NCI-H1105 treated with DMSO at 0.1 percent for 48 hours (cell line): ENCODE data around the gene BAZ2B.
A peak's percentile ranks its signal among the peaks of the same experiment; 100 is the strongest.
"Not testable (repeated sequence)": the region's sequence is repeated elsewhere in the genome, so short reads cannot be mapped to it uniquely, and the experiment has no call there.

Source experiments
- DNase-seq: peaks from one replicate; lab custom pipeline; 2025; lab: John Stamatoyannopoulos, UW

BAZ2B gene

DNA sequence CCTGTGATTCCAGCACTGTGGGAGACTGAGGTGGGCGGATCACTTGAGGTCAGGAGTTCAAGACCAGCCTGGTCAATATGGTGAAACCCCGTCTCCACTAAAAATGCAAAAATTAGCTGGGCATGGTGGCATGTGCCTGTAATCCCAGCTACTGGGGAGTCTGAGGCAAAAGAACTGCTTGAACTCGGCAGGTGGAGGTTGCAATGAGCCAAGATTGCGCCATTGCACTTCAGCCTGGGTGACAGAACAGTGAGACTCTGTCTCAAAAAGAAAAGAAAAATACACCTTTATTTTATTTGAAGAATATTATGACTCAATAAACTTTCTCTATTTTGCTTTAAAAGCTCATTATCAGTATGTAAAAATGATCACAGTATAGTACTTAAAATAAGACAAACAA, 81.1 kb downstream of the BAZ2B start:
- not testable (repeated sequence) for DNase-seq

DNA sequence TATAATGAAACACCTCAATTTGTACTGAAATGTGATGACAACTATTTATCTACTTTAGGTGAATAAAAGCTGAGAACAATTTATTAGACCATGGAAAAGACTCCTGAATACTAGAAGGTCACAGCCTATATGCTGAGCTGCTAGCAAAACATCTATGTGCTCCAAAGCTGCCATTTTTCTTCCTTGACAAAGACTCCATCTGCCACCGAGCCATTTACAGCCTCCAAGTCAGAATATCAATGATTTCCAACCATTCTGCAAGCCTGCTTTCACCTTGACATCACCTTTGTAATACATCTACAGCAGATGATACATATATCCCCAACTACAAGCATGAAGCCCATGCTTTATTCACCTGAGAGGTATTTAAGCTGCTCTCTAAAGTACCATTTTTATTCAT, 84.9 kb downstream of the BAZ2B start:
- no peak for DNase-seq

DNA sequence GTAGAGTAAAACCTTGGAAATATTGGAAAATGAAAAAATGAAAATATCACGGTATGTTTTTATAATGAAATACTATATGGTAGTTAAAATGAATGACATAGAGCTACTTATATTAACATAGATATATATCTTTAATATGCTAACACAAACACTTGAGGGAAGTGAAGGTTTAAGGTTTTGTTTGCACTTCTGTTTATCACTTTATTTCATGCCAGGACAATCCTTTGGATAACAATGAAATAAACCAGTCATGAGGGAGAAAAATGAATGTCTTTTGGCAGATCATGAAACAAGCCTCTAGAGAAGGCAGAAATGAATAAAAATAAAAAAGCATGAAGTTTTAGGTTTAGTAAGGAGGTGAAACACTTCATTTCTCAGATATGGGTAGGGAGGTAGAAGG, 89.9 kb downstream of the BAZ2B start:
- DNase-seq: no peak

DNA sequence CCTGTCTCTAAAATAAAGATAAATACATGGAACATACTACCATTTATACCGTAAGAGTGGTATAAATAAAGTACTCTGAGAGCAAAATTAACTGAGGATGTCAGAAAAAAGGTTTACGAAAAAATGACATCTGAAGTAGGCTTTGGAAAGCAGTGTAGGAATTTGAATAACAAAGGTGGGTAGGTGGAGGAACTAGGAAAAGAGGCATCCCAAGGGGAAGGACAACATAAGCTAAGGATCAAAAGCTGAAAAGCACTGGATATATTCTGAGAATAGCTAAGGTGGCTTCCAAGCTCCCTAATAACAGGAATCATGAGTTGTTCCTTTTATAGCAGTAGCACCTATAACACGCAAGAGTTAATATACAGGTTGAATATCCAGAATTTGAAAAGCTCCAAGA, 91.3 kb downstream of the BAZ2B start:
- no peak for DNase-seq

DNA sequence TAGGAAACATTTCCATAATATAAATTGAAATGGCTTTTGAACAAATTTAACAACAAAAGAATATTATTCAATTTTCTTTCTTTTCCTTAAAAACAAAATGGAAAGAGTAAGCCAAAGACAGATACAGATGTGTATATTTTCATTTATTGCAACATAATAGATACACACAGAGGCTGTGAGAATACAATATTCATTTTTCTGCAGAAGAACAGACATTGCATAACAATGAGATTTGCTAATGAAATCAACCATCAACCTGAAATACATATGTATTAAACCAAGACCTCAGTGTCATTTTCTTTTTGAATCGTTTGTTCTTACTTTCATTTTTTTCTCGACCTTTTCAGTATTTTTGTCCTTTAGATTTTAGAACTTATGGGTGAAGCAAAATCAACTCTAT, 95.1 kb downstream of the BAZ2B start:
- DNase-seq: no peak

DNA sequence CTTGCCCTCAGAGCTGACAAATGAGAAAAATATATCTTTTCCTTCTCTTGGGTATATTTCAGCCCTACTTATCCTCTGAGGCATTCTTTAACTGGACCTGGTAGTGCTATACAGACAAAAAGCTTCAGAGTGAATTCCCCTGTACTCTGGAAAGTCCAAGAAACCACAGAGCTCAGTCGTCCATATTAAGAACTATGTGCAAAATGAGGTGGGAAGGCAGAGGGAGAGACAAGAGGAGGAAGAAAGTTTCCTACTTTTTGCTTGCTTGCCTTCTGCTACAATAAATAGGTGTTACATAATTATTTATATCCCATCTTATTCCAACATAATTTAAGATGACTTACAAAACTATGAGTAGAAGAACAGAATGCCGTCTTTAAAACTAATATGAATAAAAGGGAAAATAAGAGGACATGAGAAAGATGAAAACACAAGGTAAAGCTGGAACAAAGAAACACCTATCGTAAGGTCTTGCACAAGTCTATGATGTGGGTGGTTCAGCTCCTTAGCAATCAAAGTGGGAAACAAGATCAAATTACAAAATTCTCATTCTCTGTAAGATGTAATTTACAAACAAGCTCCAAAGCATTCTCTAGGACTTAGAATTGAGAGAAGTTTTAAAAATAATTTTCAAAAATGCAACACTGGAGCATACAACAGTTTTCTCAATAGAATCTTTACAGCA, 97.9 kb downstream of the BAZ2B start:
- DNase-seq: no peak

DNA sequence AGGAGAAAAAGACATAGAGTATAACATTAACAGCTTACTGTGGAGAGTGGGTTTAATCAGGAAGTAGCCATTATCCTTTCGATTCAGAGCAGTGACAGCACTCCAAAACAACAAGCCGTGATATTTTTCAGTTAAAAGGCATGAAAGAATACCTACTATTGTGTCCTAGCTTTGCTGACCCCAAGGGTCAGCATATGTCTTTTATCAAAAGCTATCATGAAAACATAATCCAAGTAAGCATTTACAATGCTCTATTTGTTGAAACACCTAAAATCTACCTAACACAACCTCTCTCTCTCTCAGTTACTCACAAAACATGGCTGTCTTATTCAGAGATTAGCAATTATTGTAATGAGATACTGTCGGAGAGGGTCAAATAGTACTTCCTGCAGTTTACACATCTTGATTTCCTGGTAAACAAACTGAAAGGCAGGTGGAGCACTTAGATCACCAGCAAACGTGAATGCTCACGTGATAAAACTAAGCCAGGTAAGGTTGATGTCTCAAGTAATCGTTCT, 100.0 kb downstream of the BAZ2B start:
- DNase-seq: peak; percentile 92

DNA sequence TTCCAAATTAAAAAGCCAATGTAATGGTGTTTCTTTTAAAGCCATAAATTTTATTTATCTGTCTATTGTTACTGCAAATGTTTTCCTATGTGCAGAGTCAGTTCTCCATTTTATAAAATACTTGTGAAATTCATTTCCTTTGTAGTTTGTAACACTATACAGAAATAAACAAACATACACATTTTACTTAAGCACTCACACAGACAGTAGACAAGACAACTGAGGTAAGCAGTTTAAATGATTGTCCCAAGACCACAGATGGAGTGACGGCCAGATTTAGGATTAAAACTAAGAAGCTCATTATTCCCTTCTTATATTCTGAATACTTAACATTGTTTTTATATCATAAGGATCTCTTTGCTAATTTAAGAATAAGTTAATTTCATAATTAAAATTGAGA, 100.9 kb downstream of the BAZ2B start:
- peak; percentile 9 for DNase-seq

DNA sequence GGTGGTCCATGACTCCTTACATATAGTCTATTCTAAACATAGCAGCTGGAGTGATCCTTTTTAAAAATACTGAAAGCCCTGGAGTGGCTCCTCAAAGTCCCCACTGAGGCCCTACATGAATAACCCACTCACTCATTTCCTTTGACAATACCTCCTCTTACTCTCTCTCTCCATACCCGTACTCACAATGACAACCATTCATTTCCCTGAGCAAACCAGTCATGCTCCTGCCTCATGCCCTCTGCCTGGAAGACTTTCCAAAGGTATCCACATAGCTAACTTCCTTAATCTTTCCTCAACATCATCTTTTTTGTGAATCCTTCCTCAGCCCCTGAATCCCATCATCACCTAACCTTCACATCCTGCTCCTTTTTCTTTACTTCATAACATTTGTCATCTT, 102.6 kb downstream of the BAZ2B start:
- no peak for DNase-seq

DNA sequence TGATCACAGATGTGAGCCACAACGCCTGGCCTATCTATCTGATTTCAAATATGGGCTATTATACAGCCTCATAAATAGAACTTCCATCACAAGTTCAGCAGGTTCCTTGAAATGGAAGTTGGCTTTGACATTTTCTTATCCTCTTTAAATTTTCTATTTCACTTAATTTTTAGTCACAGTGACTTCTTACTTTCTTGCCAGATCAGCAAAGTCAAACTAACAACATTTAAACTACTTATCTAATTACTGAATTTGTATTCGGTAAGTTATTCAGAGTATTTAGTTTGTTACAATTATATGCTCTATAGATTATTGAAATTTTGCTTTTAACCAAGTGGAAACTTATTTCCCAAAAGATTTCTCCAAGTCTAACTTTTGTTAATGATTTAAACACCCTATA, 108.2 kb downstream of the BAZ2B start:
- no peak for DNase-seq

DNA sequence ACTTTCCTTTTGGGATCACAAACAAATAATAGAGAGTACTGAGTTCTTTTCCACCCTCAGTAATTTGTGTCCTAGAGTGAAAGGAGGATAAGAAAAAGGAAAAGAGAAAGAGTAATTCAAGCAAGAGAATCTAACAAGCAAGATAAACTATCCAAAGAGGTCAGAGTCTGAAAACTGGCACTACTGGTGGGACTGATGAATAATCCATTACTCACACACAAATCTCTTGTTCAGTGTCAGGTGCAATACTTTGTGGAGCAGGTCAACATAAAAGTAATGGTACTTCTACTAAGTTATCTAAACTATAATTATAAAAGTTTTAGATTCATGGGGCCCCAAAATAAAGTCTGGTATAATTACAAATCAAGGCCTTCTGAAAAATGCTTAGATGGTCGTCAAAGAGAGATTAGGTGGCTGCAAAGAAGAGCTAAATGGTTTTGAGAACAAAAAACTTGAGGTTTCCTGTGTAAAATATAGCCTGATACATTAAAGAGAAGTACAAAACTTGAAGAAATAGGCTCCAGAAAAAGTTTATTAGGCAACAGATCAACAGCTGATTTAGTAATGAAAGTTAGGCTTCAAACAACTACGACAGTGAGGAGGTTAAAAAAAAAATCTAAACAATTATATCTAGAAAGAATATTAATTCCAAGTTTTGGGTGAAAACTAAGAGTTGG, 109.4 kb downstream of the BAZ2B start:
- DNase-seq: no peak

DNA sequence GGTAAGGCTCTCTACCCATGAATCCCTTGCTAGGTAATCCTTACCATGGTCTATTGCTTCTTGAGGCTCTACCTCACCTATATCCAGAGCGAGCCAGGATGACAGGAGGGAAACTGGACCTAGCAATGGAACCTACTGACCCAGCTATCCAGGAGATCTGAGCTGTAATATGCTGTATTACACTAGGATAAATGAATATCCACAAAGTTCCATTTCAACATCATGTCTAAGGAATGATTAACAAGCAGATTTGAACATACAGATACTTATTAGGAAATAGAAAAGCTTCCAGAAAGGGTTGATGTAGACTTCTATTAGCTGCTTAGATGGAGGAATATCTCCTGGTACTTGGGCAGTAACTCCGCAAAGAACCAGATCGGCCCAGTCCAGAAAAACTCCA, 110.1 kb downstream of the BAZ2B start:
- no peak for DNase-seq

DNA sequence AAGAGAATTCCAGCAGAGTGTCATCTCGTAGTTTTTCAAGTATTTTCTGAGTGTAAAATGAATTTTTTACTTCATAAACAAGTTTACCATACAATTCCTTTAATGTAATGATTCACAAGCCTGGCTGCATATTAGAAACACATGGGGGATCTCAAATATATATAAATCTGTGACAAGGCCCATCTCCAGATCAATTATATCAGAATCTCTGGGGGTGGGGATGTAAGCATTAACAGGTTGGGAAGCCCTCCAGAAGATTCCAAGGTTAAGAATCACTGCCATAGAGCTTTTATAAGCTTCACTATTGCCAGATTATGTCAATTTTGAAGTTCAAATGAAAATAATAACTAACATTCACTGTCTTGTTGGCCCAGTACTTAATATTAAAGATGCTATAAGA, 111.2 kb downstream of the BAZ2B start:
- no peak for DNase-seq

DNA sequence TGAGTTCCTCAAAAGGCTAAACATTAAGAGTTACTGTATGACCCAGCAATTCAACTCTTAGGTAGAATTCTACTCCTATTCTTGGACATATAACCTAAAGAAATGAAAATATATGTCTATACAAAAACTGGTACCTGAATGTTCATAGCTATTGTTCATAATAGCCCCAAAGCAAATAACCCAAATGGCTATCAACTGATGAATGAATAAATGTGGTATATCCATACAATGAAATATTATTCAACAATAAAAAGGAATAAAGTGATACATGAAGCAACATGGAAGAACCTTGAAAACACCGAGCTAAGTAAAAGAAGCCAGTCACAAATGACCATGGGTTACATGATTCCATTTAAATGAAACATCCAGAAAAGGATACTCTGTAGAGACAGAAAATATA, 114.6 kb downstream of the BAZ2B start:
- DNase-seq: no peak

DNA sequence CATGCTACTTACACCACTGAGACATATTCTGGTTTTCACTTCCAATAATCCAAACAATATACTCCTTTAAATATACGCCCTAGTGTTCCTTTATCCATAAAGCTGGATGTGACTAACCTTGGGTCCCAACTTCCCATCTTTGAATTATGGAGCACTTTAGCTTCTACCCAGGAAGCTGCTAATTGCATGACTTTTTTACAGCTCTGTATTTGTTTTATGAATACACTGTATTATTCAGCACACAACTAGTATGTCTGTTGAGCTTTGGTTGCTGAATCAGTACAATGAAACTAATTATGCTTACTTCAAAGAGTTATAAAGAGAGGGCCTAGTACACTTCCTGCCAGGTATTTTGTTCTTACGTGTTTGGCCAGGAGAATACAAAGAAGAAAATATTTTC, 118.5 kb downstream of the BAZ2B start:
- peak; percentile 13 for DNase-seq

DNA sequence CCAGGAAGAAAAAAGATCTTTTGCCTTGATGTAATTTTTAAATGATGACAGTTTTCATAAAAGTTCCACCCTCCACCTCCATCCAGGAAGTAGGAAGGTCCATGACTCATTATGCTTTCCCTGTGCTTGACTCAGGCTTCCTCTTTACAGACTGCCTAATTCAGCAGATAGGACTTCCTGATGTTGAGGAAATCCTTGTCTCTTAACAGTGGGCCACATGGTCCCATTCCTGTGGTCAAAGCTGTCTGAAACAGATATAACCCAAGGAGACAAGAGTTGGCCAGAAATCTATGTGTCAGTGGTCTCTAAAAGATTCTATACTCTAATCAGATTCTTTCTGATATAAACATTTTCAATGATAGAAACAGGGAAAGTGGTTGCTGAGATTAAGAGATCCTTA, 119.1 kb downstream of the BAZ2B start:
- no peak for DNase-seq

DNA sequence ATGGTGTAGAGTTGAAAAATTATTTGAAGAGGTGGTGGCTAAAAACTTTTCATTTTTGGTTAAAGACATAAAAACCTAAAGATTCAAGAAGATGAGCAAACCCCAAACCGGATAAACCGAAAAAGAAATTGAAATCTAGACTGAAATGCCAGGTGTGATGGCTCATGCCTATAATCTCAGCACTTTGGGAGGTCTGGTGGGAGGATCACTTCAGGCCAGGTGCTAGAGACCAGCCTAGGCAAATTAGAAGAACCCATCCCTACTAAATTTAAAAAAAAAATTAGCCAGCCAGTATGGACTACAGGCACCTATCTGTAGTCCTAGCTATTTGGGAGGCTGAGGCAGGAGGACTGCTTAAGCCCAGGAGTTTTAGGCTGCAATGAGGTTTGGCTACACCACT, 126.9 kb downstream of the BAZ2B start:
- DNase-seq: no peak

DNA sequence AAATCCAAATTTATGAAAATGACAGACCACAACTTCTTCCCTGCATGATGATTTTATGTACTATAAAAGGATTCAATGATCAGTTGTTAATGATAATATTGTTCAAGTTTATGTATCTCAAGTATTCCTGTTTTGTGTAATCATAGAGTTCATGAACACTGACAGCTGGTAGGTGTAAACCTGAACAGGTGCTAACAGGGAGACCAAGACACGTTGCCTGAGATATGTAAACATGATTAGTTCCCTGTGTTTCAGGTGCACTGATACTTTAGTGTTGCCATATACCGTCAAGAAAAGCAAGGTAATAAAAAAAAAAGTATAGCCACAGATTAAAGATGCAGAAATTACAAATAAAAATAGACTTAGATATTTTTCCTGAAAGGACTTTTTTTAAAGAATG, 131.8 kb downstream of the BAZ2B start:
- DNase-seq: peak; percentile 83

DNA sequence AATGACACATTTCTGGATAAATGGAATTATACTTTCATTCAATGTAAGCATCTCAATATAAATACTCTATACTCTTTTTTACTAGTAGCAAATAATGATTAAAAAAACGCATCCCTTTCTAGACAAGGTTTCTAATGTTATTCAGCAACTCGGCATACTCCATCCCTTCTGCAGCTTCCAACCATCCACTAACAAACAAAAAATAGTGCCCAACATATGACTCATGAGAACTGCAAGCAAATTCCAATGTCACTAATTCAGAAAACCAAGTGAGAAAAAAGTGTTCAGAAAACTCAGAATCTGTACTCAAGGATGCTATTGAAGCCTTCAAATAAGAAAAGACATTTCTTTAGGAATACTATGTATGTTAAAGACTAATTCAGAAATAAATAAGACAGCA, 140.0 kb downstream of the BAZ2B start:
- no peak for DNase-seq

DNA sequence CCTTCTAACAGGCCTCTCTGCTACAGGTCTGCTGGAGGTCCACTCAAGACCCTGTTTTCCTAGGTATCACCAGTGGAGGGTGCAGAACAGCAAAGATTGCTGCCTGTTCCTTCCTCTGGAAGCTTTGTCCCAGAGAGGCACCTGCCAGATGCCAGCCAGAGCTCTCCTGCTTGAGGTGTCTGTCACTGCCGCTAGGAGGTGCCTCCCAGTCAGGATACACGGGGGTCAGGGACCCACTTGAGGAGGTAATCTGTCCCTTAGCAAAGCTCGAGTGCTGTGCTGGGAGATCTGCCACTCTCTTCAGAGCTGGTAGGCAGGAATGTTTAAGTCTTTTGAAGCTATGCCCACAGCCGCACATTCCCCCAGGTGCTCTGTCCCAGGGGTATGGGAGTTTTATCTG, 140.6 kb downstream of the BAZ2B start:
- no peak for DNase-seq

DNA sequence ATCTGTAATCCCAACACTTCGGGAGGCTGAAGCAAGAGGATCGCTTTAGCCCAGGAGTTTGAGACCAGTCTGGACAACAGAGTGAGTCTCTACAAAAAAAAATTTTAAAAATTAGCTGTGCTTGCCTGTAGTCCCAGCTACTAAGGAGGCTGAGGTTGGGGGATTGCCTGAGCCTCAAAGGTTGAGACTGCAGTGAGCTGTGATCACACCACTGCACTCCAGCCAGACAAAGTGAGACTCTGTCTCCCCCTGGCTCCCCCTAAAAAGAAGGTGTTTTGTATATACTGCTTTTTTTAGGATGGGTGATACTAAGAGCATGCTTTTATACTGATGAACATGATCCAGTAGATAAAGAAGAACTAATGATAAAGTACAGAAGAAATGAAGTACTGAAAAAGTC, 145.0 kb downstream of the BAZ2B start:
- DNase-seq: no peak

DNA sequence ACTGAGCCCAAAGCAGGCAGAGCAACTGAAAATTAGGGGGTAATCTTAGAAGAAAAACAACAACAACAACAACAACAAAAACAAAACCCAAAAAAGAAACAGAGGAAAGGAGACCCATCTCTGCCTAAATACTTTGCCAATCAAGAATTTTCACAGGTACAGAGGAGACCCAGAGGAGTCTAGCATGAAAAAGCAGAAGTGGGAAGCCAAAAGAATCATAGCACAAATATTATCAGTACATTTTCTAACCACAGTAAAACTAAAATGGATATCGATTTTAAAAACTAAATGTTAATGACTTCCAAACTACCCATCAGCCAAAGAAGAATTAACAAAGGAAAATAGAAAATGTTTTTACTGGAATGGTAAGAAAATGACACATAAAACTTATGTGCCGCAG, 148.1 kb downstream of the BAZ2B start:
- no peak for DNase-seq

DNA sequence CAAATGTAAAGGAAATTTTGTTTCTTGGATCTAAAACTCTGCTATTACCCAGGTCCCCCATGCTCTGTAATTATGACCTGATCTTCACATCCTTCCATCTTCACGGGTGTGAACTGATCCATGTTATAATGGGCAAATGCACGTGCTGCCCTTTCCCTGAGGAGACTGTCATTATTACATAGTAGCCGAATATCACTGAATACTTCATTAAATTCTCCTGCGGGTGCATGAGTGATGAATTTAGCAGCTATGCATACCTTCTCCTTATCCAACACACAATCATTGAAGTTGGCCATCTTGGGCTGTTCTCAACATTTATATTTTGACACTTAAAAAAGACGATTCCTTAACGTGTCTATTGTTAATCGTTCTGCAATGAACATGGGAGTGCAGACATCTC, 153.4 kb downstream of the BAZ2B start:
- no peak for DNase-seq

DNA sequence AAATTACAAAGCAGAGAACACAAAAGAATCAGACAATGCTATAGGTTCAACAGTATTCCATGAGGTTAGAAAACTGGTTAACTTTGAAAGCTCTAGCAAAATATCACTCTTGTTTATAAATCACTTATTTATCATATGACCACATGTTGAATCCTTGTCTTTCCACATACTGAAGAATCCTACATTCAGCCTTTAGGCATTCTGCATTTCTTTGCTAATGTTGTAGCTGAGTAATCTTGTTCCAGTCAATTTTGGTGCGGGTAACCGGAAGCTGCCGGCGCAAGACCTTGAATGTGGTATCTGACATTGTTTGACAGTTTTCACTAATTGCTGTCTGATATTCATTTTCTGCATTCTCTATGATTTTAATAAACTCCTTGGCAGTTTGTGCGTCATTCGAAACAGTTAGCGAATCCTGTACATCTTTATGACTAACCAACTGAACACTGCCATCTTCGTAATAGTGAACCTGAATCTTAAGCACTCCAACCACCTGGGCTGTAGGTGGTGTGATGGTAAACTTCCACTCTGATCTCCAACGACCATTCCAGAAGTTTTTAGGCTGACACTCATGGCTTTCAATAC, 154.1 kb downstream of the BAZ2B start:
- no peak for DNase-seq
